Caco-2 (cell line): Measurements from ENCODE around the gene IRF9. TPM values are rescaled to one million over a fixed set of nuclear protein-coding genes. Genes with fewer than 3 reads are reported as not detected.
A peak's percentile ranks its signal among the peaks of the same experiment; 100 is the strongest.

Source experiments
- BruUV-seq: library from RNA; stranded (reverse); fragments of 400-500 nt; replicated peaks from 2 replicates; lab custom pipeline; 2021; lab: Mats Ljungman, UMichigan
- CTCF ChIA-PET: fragments of 300-600 bp; sonication (Branson Sonifier 250); formaldehyde crosslinking; loops from one replicate; lab custom pipeline; 2022; ENCODE audit warnings: antibody characterized with exemption; lab: Charles Lee
- POLR2A ChIA-PET: fragments of 300-600 bp; sonication (Branson Sonifier 250); formaldehyde crosslinking; loops from one replicate; lab custom pipeline; 2022; ENCODE audit warnings: antibody characterized with exemption; lab: Charles Lee
- DNase-seq, 2 experiments: peaks; one replicate each; pipeline versions ENCODE4 v3.0.0 to v3.0.0-alpha.2; 2020 to 2022
- H3K27me3 ChIP-seq: replicated peaks from 2 replicates; pipeline ENCODE4 v1.6.0; 2011; ENCODE audit warnings: low read length; ENCODE audit not compliant: control insufficient read depth, insufficient read depth
- H3K36me3 ChIP-seq: 2 replicates; pipeline ENCODE4 v1.5.1; 2011; ENCODE audit warnings: low read length; ENCODE audit not compliant: control insufficient read depth, insufficient read depth
- H3K4me1 ChIP-seq: fragments of 250-450 bp; sonication (Bioruptor Pico); 2 replicates; pipeline ENCODE4 v1.5.1; 2020; ENCODE audit warnings: mild to moderate bottlenecking
- H3K4me3 ChIP-seq: 2 replicates; pipeline ENCODE4 v1.5.1; 2011; ENCODE audit warnings: low read depth, mild to moderate bottlenecking, control low read depth, low read length
- H3K9me3 ChIP-seq: fragments of 250-450 bp; sonication (Bioruptor Pico); 2 replicates; pipeline ENCODE4 v1.5.1; 2020; ENCODE audit warnings: mild to moderate bottlenecking, moderate library complexity
- H3K27ac Mint-ChIP-seq: one replicate; pipeline ENCODE4 v1.8.0; 2022; ENCODE audit warnings: mixed read lengths; ENCODE audit not compliant: unreplicated experiment
- H3K27me3 Mint-ChIP-seq: one replicate; pipeline ENCODE4 v1.8.0; 2022; ENCODE audit warnings: mixed read lengths; ENCODE audit not compliant: insufficient read depth, unreplicated experiment
- H3K36me3 Mint-ChIP-seq: one replicate; pipeline ENCODE4 v1.8.0; 2022; ENCODE audit warnings: mild to moderate bottlenecking, mixed read lengths; ENCODE audit not compliant: insufficient read depth, unreplicated experiment
- H3K4me1 Mint-ChIP-seq: one replicate; pipeline ENCODE4 v1.8.0; 2022; ENCODE audit warnings: low read depth, mixed read lengths; ENCODE audit not compliant: unreplicated experiment
- H3K4me3 Mint-ChIP-seq: one replicate; pipeline ENCODE4 v1.8.0; 2022; ENCODE audit warnings: mild to moderate bottlenecking, moderate library complexity, mixed read lengths; ENCODE audit not compliant: unreplicated experiment
- H3K9me3 Mint-ChIP-seq: one replicate; pipeline ENCODE4 v1.8.0; 2022; ENCODE audit warnings: mixed read lengths; ENCODE audit not compliant: unreplicated experiment
- CTCF ChIP-seq, 2 experiments: fragments of 200-600 bp in 1 of 2; IDR thresholded peaks; 1 replicate in 1 of 2; 2 replicates in 1 of 2; pipeline versions ENCODE4 v1.5.1 to v1.8.0; 2011 to 2022; ENCODE audit warnings: antibody characterized with exemption in 1 of 2, control low read depth in 1 of 2, inconsistent platforms in 1 of 2, low read depth in 1 of 2, low read length in 1 of 2, mild to moderate bottlenecking in 1 of 2, moderate library complexity in 1 of 2; ENCODE audit not compliant: insufficient read depth in 1 of 2, severe bottlenecking in 1 of 2, unreplicated experiment in 1 of 2
- intact Hi-C: fragments of 100-400 bp; cut with micrococcal nuclease; formaldehyde crosslinking; loops from one replicate; pipeline ENCODE4 v1.10.0; 2022; ENCODE audit not compliant: unreplicated experiment
- total RNA-seq: library from RNA; stranded (reverse); gene quantifications from 2 replicates; pipeline ENCODE4 v1.2.3, GENCODE V29; 2022

IRF9 gene
- total RNA-seq, 1 experiment from 2014 or later, result 55.4 TPM

GRCh38 chr14:24195186-24196070, 34.4 kb downstream of the IRF9 start, which contains the start of gene TM9SF1:
TM9SF1 (minus strand) TSS chr14:24195441; CDS start chr14:24195019, 422 bp downstream.
- BruUV-seq, result no TSS peak
- H3K27me3 ChIP-seq, result no peaks in the 10 kb centered on the region
- Mint-ChIP-seq H3K4me1 (peaks cover 11% of the 10 kb centered on the region), H3K4me3 (peak within 1 kb of the TSS; percentile 84), H3K27ac (peak within 1 kb of the TSS; percentile 88), H3K27me3 (no peaks in the 10 kb centered on the region), H3K9me3 (no peaks in the 10 kb centered on the region), H3K36me3 (peaks cover 54% of the 10 kb centered on the region)
- DNase-seq, result peak; percentile 88 to 90
- H3K9me3 ChIP-seq, result no peaks in the 10 kb centered on the region
- intact Hi-C loops, result loop anchor here (1.0 kb wide), 2 partner anchors 18 to 34 kb away; partner anchors contain the start of genes CHMP4A and IRF9
- no peaks in the 10 kb centered on the region for H3K36me3 ChIP-seq
- ChIA-PET CTCF (interaction anchor here (1.0 to 1.6 kb wide), 3 partner anchors 20 to 49 kb away, joined by 3 to 7 read pairs (median 4); partner anchors contain the start of genes IRF9, MDP1 and PSME2), POLR2A (interaction anchor here (0.5 to 2.2 kb wide), 11 partner anchors 18 to 878 kb away, joined by 3 to 28 read pairs (median 7); partner anchors contain the start of genes CHMP4A, DCAF11, EMC9 and IRF9)
- H3K4me3 ChIP-seq, result peak within 1 kb of the TSS; percentile 95
- no peak for TF ChIP-seq CTCF (IDR thresholded peaks at IDR 0.05; ENCODE audit: insufficient read depth in 1 of 2, low read depth in 1 of 2, low read length in 1 of 2, severe bottlenecking in 1 of 2, unreplicated experiment in 1 of 2)
- H3K4me1 ChIP-seq, result 0 out of 2 replicates have a peak, but pooled peaks cover 9% of the 10 kb centered on the region

- no peaks in the 10 kb centered on the region for H3K36me3 ChIP-seq
- CTCF ChIA-PET, result interaction anchor here (1.2 to 1.6 kb wide), 2 partner anchors 19 to 35 kb away, joined by 4 to 7 read pairs; partner anchors contain the start of genes IRF9 and MDP1
- DNase-seq, result no peak
- TF ChIP-seq CTCF (IDR thresholded peaks at IDR 0.05; ENCODE audit: insufficient read depth in 1 of 2, low read depth in 1 of 2, low read length in 1 of 2, severe bottlenecking in 1 of 2, unreplicated experiment in 1 of 2), result no peak
- H3K9me3 ChIP-seq, result no peaks in the 10 kb centered on the region; the same call in 1 of the 2 replicates
- intact Hi-C loops, result no loop called here
- Mint-ChIP-seq H3K9me3 (peaks cover 5% of the 10 kb centered on the region), H3K27ac (peak overlapping the region; percentile 88), H3K36me3 (peaks cover 56% of the 10 kb centered on the region), H3K4me1 (peaks cover 11% of the 10 kb centered on the region), H3K27me3 (no peaks in the 10 kb centered on the region), H3K4me3 (peak overlapping the region; percentile 84)
- H3K4me1 ChIP-seq, result 0 out of 2 replicates have a peak, but pooled peaks cover 9% of the 10 kb centered on the region
- POLR2A ChIA-PET, result interaction anchor here (0.5 to 2.2 kb wide), 9 partner anchors 17 to 82 kb away, joined by 3 to 28 read pairs (median 7); partner anchors contain the start of genes CHMP4A, DCAF11, EMC9 and IRF9
- peak overlapping the region; percentile 95 for H3K4me3 ChIP-seq
- no peaks in the 10 kb centered on the region for H3K27me3 ChIP-seq
- BruUV-seq, result TSS peak; percentile 75
Observed at GRCh38 chr14:24196071-24197055, 35.3 kb downstream of the IRF9 start.
